B cell (primary cell): Measurements from ENCODE around the gene TTF1. TPM values are rescaled to one million over a fixed set of nuclear protein-coding genes. Genes with fewer than 3 reads are reported as not detected.

Source experiments
- ATAC-seq: fragments of 200-7000 bp; cut with Tn5 transposase; one replicate; pipeline ENCODE4 v1.10.0; 2021; ENCODE audit warnings: low read depth, mild to moderate bottlenecking, moderate number of reproducible peaks, moderate library complexity
- CTCF ChIA-PET: fragments of 350-600 bp; sonication (Branson Sonifier 250); formaldehyde crosslinking; loops from one replicate; lab custom pipeline; 2021; ENCODE audit warnings: antibody characterized with exemption, inconsistent platforms; lab: Charles Lee
- POLR2A ChIA-PET: fragments of 350-600 bp; sonication (Branson Sonifier 250); formaldehyde crosslinking; loops from one replicate; lab custom pipeline; 2021; ENCODE audit warnings: antibody characterized with exemption; lab: Charles Lee
- DNase-seq: peaks from one replicate; pipeline ENCODE4 v3.0.0; 2013
- H2AFZ ChIP-seq: 2 replicates; pipeline ENCODE4 v1.6.1; 2012; ENCODE audit warnings: mild to moderate bottlenecking, low read depth, low read length; ENCODE audit not compliant: insufficient read depth, poor library complexity, severe bottlenecking
- H3K27ac ChIP-seq, 2 donors: 1 replicate in 1 of 2; 2 replicates in 1 of 2; pipeline ENCODE4 v1.5.1; 2012 to 2013; ENCODE audit warnings: low read length in 2 of 2, mild to moderate bottlenecking in 2 of 2, moderate library complexity in 1 of 2
- H3K27me3 ChIP-seq, 4 experiments: fragments of 200-600 bp in 1 of 4; sonication (generic) in 1 of 4; replicated peaks in 1 of 4; 1 replicate in 2 of 4; 2 replicates in 2 of 4; pipeline versions ENCODE4 v1.6.1 to v1.7.0; 2013 to 2016; ENCODE audit warnings: low read length in 3 of 4, mild to moderate bottlenecking in 2 of 4, mixed read lengths in 1 of 4, moderate library complexity in 1 of 4; ENCODE audit not compliant: insufficient read depth in 4 of 4, control insufficient read depth in 3 of 4; ENCODE audit errors: control extremely low read depth in 1 of 4
- H3K36me3 ChIP-seq, 2 experiments: replicated peaks in 1 of 2; 1 replicate in 1 of 2; 2 replicates in 1 of 2; pipeline versions ENCODE4 v1.6.1 to v1.7.1; 2013; ENCODE audit warnings: low read length in 1 of 2; ENCODE audit not compliant: insufficient read depth in 2 of 2, control insufficient read depth in 1 of 2; ENCODE audit errors: control extremely low read depth in 1 of 2, extremely low read depth in 1 of 2
- H3K4me1 ChIP-seq, 2 donors: fragments of 200-600 bp in 1 of 2; sonication (generic) in 1 of 2; 1 replicate in 1 of 2; 2 replicates in 1 of 2; pipeline versions ENCODE4 v1.5.1 to v1.6.1; 2013 to 2017; ENCODE audit warnings: low read length in 2 of 2; ENCODE audit not compliant: control insufficient read depth in 2 of 2, insufficient read depth in 2 of 2
- H3K4me2 ChIP-seq: replicated peaks from 2 replicates; pipeline ENCODE3; 2012; ENCODE audit warnings: mild to moderate bottlenecking, low read depth, low read length; ENCODE audit not compliant: poor library complexity, severe bottlenecking
- H3K4me3 ChIP-seq, 5 experiments: fragments of 200-600 bp in 1 of 5; sonication (generic) in 1 of 5; 1 replicate in 3 of 5; 2 replicates in 2 of 5; pipeline versions ENCODE4 v1.5.1 to v1.7.0; 2011 to 2016; ENCODE audit warnings: low read length in 4 of 5, mild to moderate bottlenecking in 4 of 5, low read depth in 2 of 5, control low read depth in 1 of 5, moderate library complexity in 1 of 5; ENCODE audit not compliant: insufficient read depth in 1 of 5; ENCODE audit errors: control extremely low read depth in 1 of 5, extremely low read depth in 1 of 5
- H3K79me2 ChIP-seq: fragments of 200-600 bp; sonication (generic); one replicate; pipeline ENCODE4 v1.6.0; 2016; ENCODE audit warnings: low read length; ENCODE audit not compliant: control insufficient read depth, insufficient read depth
- H3K9ac ChIP-seq: fragments of 200-600 bp; sonication (generic); 2 replicates; pipeline ENCODE4 v1.6.1; 2017; ENCODE audit warnings: mild to moderate bottlenecking, low read length, moderate library complexity
- H3K9me3 ChIP-seq, 3 donors: one replicate each; pipeline versions ENCODE4 v1.6.1 to v1.7.1; 2013; ENCODE audit warnings: low read length in 2 of 3; ENCODE audit not compliant: control insufficient read depth in 2 of 3, insufficient read depth in 1 of 3; ENCODE audit errors: control extremely low read depth in 1 of 3
- H4K20me1 ChIP-seq: 2 replicates; pipeline ENCODE4 v1.6.0; 2012; ENCODE audit warnings: mild to moderate bottlenecking, low read length; ENCODE audit not compliant: insufficient read depth, control insufficient read depth, poor library complexity, severe bottlenecking
- H3K27ac Mint-ChIP-seq: one replicate; pipeline ENCODE4 v1.8.0; 2021; ENCODE audit warnings: mixed read lengths
- H3K27me3 Mint-ChIP-seq: one replicate; pipeline ENCODE4 v1.8.0; 2021; ENCODE audit warnings: mixed read lengths
- H3K4me1 Mint-ChIP-seq: one replicate; pipeline ENCODE4 v1.8.0; 2021; ENCODE audit warnings: mixed read lengths
- H3K4me3 Mint-ChIP-seq: one replicate; pipeline ENCODE4 v1.8.0; 2021; ENCODE audit warnings: mixed read lengths
- H3K9me3 Mint-ChIP-seq: one replicate; pipeline ENCODE4 v1.8.0; 2022; ENCODE audit warnings: mixed read lengths; ENCODE audit not compliant: insufficient read depth
- CTCF ChIP-seq: fragments of 200-600 bp; IDR thresholded peaks from one replicate; pipeline ENCODE4 v1.8.0; 2022; ENCODE audit warnings: antibody characterized with exemption, mild to moderate bottlenecking
- EZH2 ChIP-seq: IDR thresholded peaks from 2 replicates; pipeline ENCODE4 v1.6.1; 2012; ENCODE audit warnings: borderline replicate concordance, low read depth, mild to moderate bottlenecking, moderate library complexity, low read length; ENCODE audit not compliant: insufficient read depth, poor library complexity, severe bottlenecking
- WGBS: methylation state at CpG from one replicate; pipeline ENCODE4 v1.1.5; 2013; ENCODE audit warnings: missing lambda C conversion rate; ENCODE audit not compliant: insufficient coverage; 5-methylcytosine and 5-hydroxymethylcytosine counted together
- intact Hi-C: fragments of 100-400 bp; cut with micrococcal nuclease; formaldehyde crosslinking; loops from one replicate; pipeline ENCODE4 v1.10.0; 2022
- polyA plus RNA-seq: library from polyadenylated mRNA; depleted of rRNA; stranded (reverse); fragments of >200 nt; gene quantifications from 2 replicates; pipeline ENCODE4 v1.2.3, GENCODE V29; 2012
- total RNA-seq, 2 donors: library from RNA; stranded (reverse); fragments of 120-200 nt in 1 of 2; gene quantifications; 1 replicate in 1 of 2; 2 replicates in 1 of 2; pipeline versions ENCODE4 v1.2.3 to v1.2.4, GENCODE V29; 2013 to 2022

TTF1 gene
- total and polyA plus RNA-seq, 2 donors (not counting 1 experiment from before 2014, with no cell fraction given), result 12.3 to 26.3 TPM

GRCh38 chr9:132351404-132352045, 55.1 kb downstream of the TTF1 start:
- H3K4me2 ChIP-seq, result peak overlapping the region; percentile 91
- peak; percentile 17 for DNase-seq
- H3K4me3 ChIP-seq, result peak overlapping the region in 4 of 5 experiments; percentile 9 to 61 (median 40)
- intact Hi-C loops, result loop anchor here (1.0 kb wide), 1 partner anchor 55 kb away; the partner anchor contains the start of gene TTF1
- CTCF ChIA-PET, result interaction anchor here (0.8 to 10.7 kb wide), 7 partner anchors 21 to 92 kb away, joined by 3 to 160 read pairs (median 5); partner anchors contain the start of gene CFAP77
- peak overlapping the region; percentile 19 to 97 for H3K27ac ChIP-seq
- POLR2A ChIA-PET, result interaction anchor here (0.6 to 6.3 kb wide), 6 partner anchors 21 to 68 kb away, joined by 3 to 156 read pairs (median 4); partner anchors contain the start of gene TTF1
- peaks cover 0 to 15% (median 0%) of the 10 kb centered on the region in 3 donors for H3K9me3 ChIP-seq
- no peaks in the 10 kb centered on the region for H3K27me3 ChIP-seq
- no peaks in the 10 kb centered on the region for H3K27me3 Mint-ChIP-seq
- peaks cover 55% of the 10 kb centered on the region for H3K4me1 Mint-ChIP-seq
- H3K79me2 ChIP-seq, result peaks cover 72% of the 10 kb centered on the region
- no peak for TF ChIP-seq CTCF
- peak overlapping the region; percentile 66 for H3K4me3 Mint-ChIP-seq
- no peak for ATAC-seq
- H3K9me3 Mint-ChIP-seq, result peaks cover 1% of the 10 kb centered on the region
- peaks cover 37% of the 10 kb centered on the region for H4K20me1 ChIP-seq
- H3K4me1 ChIP-seq, result peaks cover 52 to 58% of the 10 kb centered on the region in 2 donors
- H2AFZ ChIP-seq, result no peak overlapping the region
- H3K27ac Mint-ChIP-seq, result peak overlapping the region; percentile 97
- WGBS, result no CpG with 5 or more reads among the region's 3 CpGs
- peaks cover 4 to 65% of the 10 kb centered on the region in 2 experiments for H3K36me3 ChIP-seq
- H3K9ac ChIP-seq, result peak overlapping the region; percentile 38

- H3K36me3 ChIP-seq, result peaks cover 4 to 71% of the 10 kb centered on the region in 2 experiments
- POLR2A ChIA-PET, result interaction anchor here (1.4 to 6.3 kb wide), 4 partner anchors 22 to 56 kb away, joined by 3 to 156 read pairs (median 6); partner anchors contain the start of gene TTF1
Measured at GRCh38 chr9:132350861-132351315, 55.8 kb downstream of the TTF1 start.

More at GRCh38 chr9:132350861-132351315, 55.8 kb downstream of the TTF1 start:
- H3K27me3 Mint-ChIP-seq, result no peaks in the 10 kb centered on the region
- H3K9ac ChIP-seq, result peak overlapping the region; percentile 38
- H3K27ac Mint-ChIP-seq, result peak overlapping the region; percentile 59
- peaks cover 0 to 9% (median 0%) of the 10 kb centered on the region in 3 donors for H3K9me3 ChIP-seq
- peak overlapping the region; percentile 31 to 61 (median 40) for H3K4me3 ChIP-seq
- intact Hi-C loops, result loop anchor here (1.0 kb wide), 1 partner anchor 55 kb away; the partner anchor contains the start of gene TTF1
- peak overlapping the region; percentile 66 for H3K4me3 Mint-ChIP-seq
- no CpG with 5 or more reads among the region's 6 CpGs for WGBS
- no peaks in the 10 kb centered on the region for H3K27me3 ChIP-seq
- peak overlapping the region; percentile 91 for H3K4me2 ChIP-seq
- peaks cover 44% of the 10 kb centered on the region for H4K20me1 ChIP-seq
- peaks cover 79% of the 10 kb centered on the region for H3K79me2 ChIP-seq
- no peaks in the 10 kb centered on the region for H3K9me3 Mint-ChIP-seq
- ATAC-seq (no peak), DNase-seq (peak; percentile 66)
- H3K27ac ChIP-seq, result peak overlapping the region; percentile 38 to 97
- no peak for TF ChIP-seq CTCF
- TF ChIP-seq EZH2, result no peak
- CTCF ChIA-PET, result interaction anchor here (0.8 to 10.7 kb wide), 8 partner anchors 22 to 92 kb away, joined by 3 to 160 read pairs (median 5); partner anchors contain the start of gene CFAP77
- H3K4me1 Mint-ChIP-seq, result peaks cover 55% of the 10 kb centered on the region
- peak overlapping the region; percentile 18 for H2AFZ ChIP-seq
- peaks cover 52 to 56% of the 10 kb centered on the region in 2 donors for H3K4me1 ChIP-seq
